DND-41 (cell line): ENCODE results near the gene ATP6V1C2.

Experiments used
- ATAC-seq: fragments of 200-7000 bp; cut with Tn5 transposase; 3 replicates; pipeline ENCODE4 v1.9.1; 2021; ENCODE audit warnings: low read depth; ENCODE audit not compliant: insufficient read depth
- DNase-seq: peaks from one replicate; pipeline ENCODE4 v3.0.0-alpha.2; 2020
- H2AFZ ChIP-seq: 2 replicates; pipeline ENCODE4 v1.6.0; 2012; ENCODE audit warnings: low read depth, low read length
- H3K27ac ChIP-seq: 2 replicates; pipeline ENCODE4 v1.5.1; 2012; ENCODE audit warnings: low read length, inconsistent platforms
- H3K27me3 ChIP-seq: fragments of 200-600 bp; sonication (generic); 2 replicates; pipeline ENCODE4 v1.6.0; 2012; ENCODE audit warnings: low read length, mild to moderate bottlenecking, inconsistent platforms; ENCODE audit not compliant: insufficient read depth, poor library complexity
- H3K36me3 ChIP-seq: 2 replicates; pipeline ENCODE4 v1.5.1; 2012; ENCODE audit warnings: low read length, inconsistent platforms; ENCODE audit not compliant: insufficient read depth
- H3K4me1 ChIP-seq: 2 replicates; pipeline ENCODE4 v1.5.1; 2012; ENCODE audit warnings: mild to moderate bottlenecking, low read length; ENCODE audit not compliant: insufficient read depth
- H3K4me2 ChIP-seq: 2 replicates; pipeline ENCODE4 v1.6.0; 2012; ENCODE audit warnings: mild to moderate bottlenecking, moderate library complexity, low read length, inconsistent platforms; ENCODE audit not compliant: insufficient read depth
- H3K4me3 ChIP-seq, 2 experiments: fragments of 200-600 bp in 1 of 2; shearing (Covaris generic) in 1 of 2; 2 replicates each; pipeline ENCODE4 v1.5.1; 2012 to 2016; ENCODE audit warnings: inconsistent platforms in 2 of 2, low read length in 2 of 2, mild to moderate bottlenecking in 2 of 2, low read depth in 1 of 2, moderate library complexity in 1 of 2
- H3K79me2 ChIP-seq: 2 replicates; pipeline ENCODE4 v1.6.0; 2012; ENCODE audit warnings: low read length, inconsistent platforms; ENCODE audit not compliant: insufficient read depth
- H3K9ac ChIP-seq: 2 replicates; pipeline ENCODE4 v1.6.0; 2012; ENCODE audit warnings: low read depth, mild to moderate bottlenecking, inconsistent platforms, low read length, moderate library complexity
- H3K9me3 ChIP-seq: 2 replicates; pipeline ENCODE4 v1.5.1; 2012; ENCODE audit warnings: low read length, moderate library complexity, mild to moderate bottlenecking, inconsistent platforms; ENCODE audit not compliant: insufficient read depth, severe bottlenecking
- H4K20me1 ChIP-seq: 2 replicates; pipeline ENCODE4 v1.6.0; 2012; ENCODE audit warnings: low read length; ENCODE audit not compliant: insufficient read depth
- CTCF ChIP-seq: IDR thresholded peaks from 2 replicates; pipeline ENCODE4 v1.5.1; 2012; ENCODE audit warnings: borderline replicate concordance, low read length, moderate library complexity, mild to moderate bottlenecking; ENCODE audit not compliant: poor library complexity, severe bottlenecking; ENCODE audit errors: extremely low read depth
- EZH2 ChIP-seq: IDR thresholded peaks from 3 replicates; pipeline ENCODE4 v1.6.1; 2012; ENCODE audit warnings: borderline replicate concordance, low read depth, mild to moderate bottlenecking, moderate library complexity, low read length, inconsistent platforms; ENCODE audit not compliant: severe bottlenecking

ATP6V1C2 gene

GRCh38 chr2:10819714-10820314 lies 98.4 kb downstream of the ATP6V1C2 start:
- H2AFZ ChIP-seq: no peak overlapping the region
- H3K4me2 ChIP-seq: no peak overlapping the region
- DNase-seq: no peak
- H3K4me1 ChIP-seq: no peaks in the 10 kb centered on the region
- no peaks in the 10 kb centered on the region for H3K9me3 ChIP-seq
- TF ChIP-seq EZH2 (no peak), CTCF (no peak)
- ATAC-seq: no peak
- H3K79me2 ChIP-seq: no peaks in the 10 kb centered on the region
- no peak overlapping the region for H3K4me3 ChIP-seq
- H3K27me3 ChIP-seq: peaks cover 17% of the 10 kb centered on the region
- H4K20me1 ChIP-seq: no peaks in the 10 kb centered on the region; the same call in 1 of the 2 replicates
- H3K9ac ChIP-seq: no peak overlapping the region
- H3K27ac ChIP-seq: no peak overlapping the region
- no peaks in the 10 kb centered on the region for H3K36me3 ChIP-seq

- Histone ChIP-seq H3K79me2 (no peaks in the 10 kb centered on the region), H3K27ac (no peak overlapping the region), H3K9ac (no peak overlapping the region), H4K20me1 (no peaks in the 10 kb centered on the region; the same call in 1 of the 2 replicates), H3K4me2 (no peak overlapping the region), H3K9me3 (no peaks in the 10 kb centered on the region), H3K36me3 (no peaks in the 10 kb centered on the region), H3K4me3 (no peak overlapping the region), H3K27me3 (peaks cover 17% of the 10 kb centered on the region), H3K4me1 (no peaks in the 10 kb centered on the region), H2AFZ (no peak overlapping the region)
- TF ChIP-seq EZH2 (no peak), CTCF (no peak)
- DNase-seq: no peak
- no peak for ATAC-seq
Observed at GRCh38 chr2:10820562-10820961, 99.1 kb downstream of the ATP6V1C2 start.

GRCh38 chr2:10820978-10821695 lies 99.7 kb downstream of the ATP6V1C2 start:
- Histone ChIP-seq H3K27ac (no peak overlapping the region), H3K4me1 (no peaks in the 10 kb centered on the region), H3K9ac (no peak overlapping the region), H2AFZ (no peak overlapping the region), H4K20me1 (no peaks in the 10 kb centered on the region; the same call in 1 of the 2 replicates), H3K4me2 (no peak overlapping the region), H3K4me3 (no peak overlapping the region), H3K9me3 (no peaks in the 10 kb centered on the region), H3K27me3 (peaks cover 20% of the 10 kb centered on the region), H3K36me3 (no peaks in the 10 kb centered on the region), H3K79me2 (no peaks in the 10 kb centered on the region)
- DNase-seq (no peak), ATAC-seq (no peak)
- TF ChIP-seq CTCF (no peak), EZH2 (no peak)

- no peak for TF ChIP-seq CTCF
- no peak for TF ChIP-seq EZH2
- H3K27ac ChIP-seq: no peak overlapping the region
- no peak overlapping the region for H2AFZ ChIP-seq
- no peaks in the 10 kb centered on the region for H3K4me1 ChIP-seq
- no peaks in the 10 kb centered on the region for H3K9me3 ChIP-seq
- H3K4me3 ChIP-seq: no peak overlapping the region
- H3K36me3 ChIP-seq: no peaks in the 10 kb centered on the region
- ATAC-seq: no peak
- H3K4me2 ChIP-seq: no peak overlapping the region
- no peaks in the 10 kb centered on the region for H3K79me2 ChIP-seq
- peaks cover 4% of the 10 kb centered on the region; the same call in 1 of the 2 replicates for H4K20me1 ChIP-seq
- DNase-seq: no peak
- no peak overlapping the region for H3K9ac ChIP-seq
- H3K27me3 ChIP-seq: peaks cover 22% of the 10 kb centered on the region
Observed at GRCh38 chr2:10824191-10824590, 102.8 kb downstream of the ATP6V1C2 start.
